Osteocyte (in vitro differentiated cells): ENCODE measurements around the gene CABS1. TPM values are rescaled to one million over a fixed set of nuclear protein-coding genes. Genes with fewer than 3 reads are reported as not detected.

ENCODE experiments used
- DNase-seq: peaks from one replicate; pipeline ENCODE4 v3.0.0; 2021; ENCODE audit warnings: mixed read lengths; ENCODE audit not compliant: unreplicated experiment; ENCODE audit errors: extremely low spot score
- H3K27ac Mint-ChIP-seq: one replicate; pipeline ENCODE4 v1.8.0; 2021; ENCODE audit warnings: mild to moderate bottlenecking, mixed read lengths; ENCODE audit not compliant: unreplicated experiment
- H3K27me3 Mint-ChIP-seq: one replicate; pipeline ENCODE4 v1.8.0; 2021; ENCODE audit warnings: mixed read lengths; ENCODE audit not compliant: unreplicated experiment
- H3K36me3 Mint-ChIP-seq: one replicate; pipeline ENCODE4 v1.8.0; 2021; ENCODE audit warnings: mixed read lengths; ENCODE audit not compliant: unreplicated experiment
- H3K4me1 Mint-ChIP-seq: one replicate; pipeline ENCODE4 v1.8.0; 2021; ENCODE audit warnings: mixed read lengths; ENCODE audit not compliant: unreplicated experiment
- H3K4me3 Mint-ChIP-seq: one replicate; pipeline ENCODE4 v1.8.0; 2021; ENCODE audit warnings: mild to moderate bottlenecking, moderate library complexity, mixed read lengths; ENCODE audit not compliant: unreplicated experiment
- H3K9me3 Mint-ChIP-seq: one replicate; pipeline ENCODE4 v1.8.0; 2021; ENCODE audit warnings: mixed read lengths; ENCODE audit not compliant: unreplicated experiment
- CTCF ChIP-seq: fragments of 200-600 bp; sonication (generic); IDR thresholded peaks from 2 replicates; pipeline ENCODE4 v1.5.0; 2021; ENCODE audit warnings: antibody characterized with exemption, mild to moderate bottlenecking, moderate library complexity
- total RNA-seq: library from RNA; stranded (reverse); gene quantifications from 2 replicates; pipeline ENCODE4 v1.2.1, GENCODE V29; 2021

Gene CABS1
- total RNA-seq, 1 donor from 2014 or later: not detected

- TF ChIP-seq CTCF: no peak
- no peaks in the 10 kb centered on the region for H3K36me3 Mint-ChIP-seq
- no peak overlapping the region for H3K27ac Mint-ChIP-seq
- no peaks in the 10 kb centered on the region for H3K9me3 Mint-ChIP-seq
- H3K4me1 Mint-ChIP-seq: no peaks in the 10 kb centered on the region
- no peak for DNase-seq
- no peak overlapping the region for H3K4me3 Mint-ChIP-seq
- peaks cover 10% of the 10 kb centered on the region for H3K27me3 Mint-ChIP-seq
Observed at GRCh38 chr4:70356185-70356584, 21.4 kb downstream of the CABS1 start.

GRCh38 chr4:70359115-70359661 lies 24.4 kb downstream of the CABS1 start:
- no peak for DNase-seq
- Mint-ChIP-seq H3K9me3 (no peaks in the 10 kb centered on the region), H3K27ac (no peak overlapping the region), H3K4me1 (no peaks in the 10 kb centered on the region), H3K36me3 (no peaks in the 10 kb centered on the region), H3K4me3 (no peak overlapping the region), H3K27me3 (peaks cover 2% of the 10 kb centered on the region)
- no peak for TF ChIP-seq CTCF

GRCh38 chr4:70360460-70360859 lies 25.7 kb downstream of the CABS1 start, which contains the start of gene SMR3A:
TSS of gene SMR3A (plus strand) at chr4:70360760. CDS start at chr4:70362116, 1,356 bp downstream.
- H3K36me3 Mint-ChIP-seq: no peaks in the 10 kb centered on the region
- TF ChIP-seq CTCF: no peak
- H3K4me1 Mint-ChIP-seq: no peaks in the 10 kb centered on the region
- H3K4me3 Mint-ChIP-seq: no peak within 1 kb of the TSS
- H3K27me3 Mint-ChIP-seq: peaks cover 2% of the 10 kb centered on the region
- H3K9me3 Mint-ChIP-seq: no peaks in the 10 kb centered on the region
- H3K27ac Mint-ChIP-seq: no peak within 1 kb of the TSS
- DNase-seq: no peak

GRCh38 chr4:70364002-70364401 lies 29.2 kb downstream of the CABS1 start:
- DNase-seq: no peak
- TF ChIP-seq CTCF: no peak
- Mint-ChIP-seq H3K36me3 (no peaks in the 10 kb centered on the region), H3K27me3 (peaks cover 2% of the 10 kb centered on the region), H3K9me3 (no peaks in the 10 kb centered on the region), H3K27ac (no peak overlapping the region), H3K4me3 (no peak overlapping the region), H3K4me1 (no peaks in the 10 kb centered on the region)

- DNase-seq: no peak
- H3K4me1 Mint-ChIP-seq: no peaks in the 10 kb centered on the region
- no peak overlapping the region for H3K27ac Mint-ChIP-seq
- TF ChIP-seq CTCF: no peak
- H3K27me3 Mint-ChIP-seq: no peaks in the 10 kb centered on the region
- H3K4me3 Mint-ChIP-seq: no peak overlapping the region
- no peaks in the 10 kb centered on the region for H3K36me3 Mint-ChIP-seq
- no peaks in the 10 kb centered on the region for H3K9me3 Mint-ChIP-seq
Observed at GRCh38 chr4:70365479-70365878, 30.7 kb downstream of the CABS1 start.
